Mesenchymal stem cell (in vitro differentiated cells and primary cell): ENCODE results near the gene KLHL15.

Experiments used
- DNase-seq: peaks from one replicate; pipeline ENCODE4 v3.0.0-alpha.2; 2013
- H2AFZ ChIP-seq: one replicate; pipeline ENCODE4 v1.6.1; 2013; ENCODE audit warnings: low read depth, mild to moderate bottlenecking, control low read depth, inconsistent platforms, low read length, moderate library complexity
- H2AK5ac ChIP-seq: 2 replicates; pipeline ENCODE4 v1.6.1; 2013; ENCODE audit warnings: low read length, moderate library complexity, mild to moderate bottlenecking, inconsistent platforms; ENCODE audit not compliant: severe bottlenecking
- H2BK120ac ChIP-seq: one replicate; pipeline ENCODE4 v1.6.1; 2013; ENCODE audit warnings: low read depth, mild to moderate bottlenecking, inconsistent platforms, low read length, moderate library complexity
- H2BK12ac ChIP-seq, 2 experiments: one replicate each; pipeline ENCODE4 v1.6.1; 2013; ENCODE audit warnings: inconsistent platforms in 2 of 2, low read length in 2 of 2, mild to moderate bottlenecking in 2 of 2, moderate library complexity in 2 of 2, control low read depth in 1 of 2
- H2BK15ac ChIP-seq: one replicate; pipeline ENCODE4 v1.6.1; 2013; ENCODE audit warnings: mild to moderate bottlenecking, low read depth, inconsistent platforms; ENCODE audit not compliant: poor library complexity, severe bottlenecking
- H2BK5ac ChIP-seq: 2 replicates; pipeline ENCODE4 v1.6.1; 2013; ENCODE audit warnings: low read depth, mild to moderate bottlenecking, low read length, control low read depth, inconsistent platforms; ENCODE audit not compliant: poor library complexity, severe bottlenecking
- H3K14ac ChIP-seq, 2 experiments: one replicate each; pipeline ENCODE4 v1.6.1; 2013; ENCODE audit warnings: inconsistent platforms in 2 of 2, low read length in 2 of 2, control low read depth in 1 of 2, mild to moderate bottlenecking in 1 of 2, moderate library complexity in 1 of 2
- H3K18ac ChIP-seq, 2 experiments: one replicate each; pipeline ENCODE4 v1.6.1; 2013; ENCODE audit warnings: inconsistent platforms in 2 of 2, low read length in 2 of 2, control low read depth in 1 of 2, low read depth in 1 of 2, mild to moderate bottlenecking in 1 of 2
- H3K23ac ChIP-seq, 2 experiments: one replicate each; pipeline ENCODE4 v1.6.1; 2013; ENCODE audit warnings: inconsistent platforms in 2 of 2, low read length in 2 of 2, mild to moderate bottlenecking in 2 of 2, moderate library complexity in 2 of 2, control low read depth in 1 of 2
- H3K27ac ChIP-seq: 2 replicates; pipeline ENCODE4 v1.5.1; 2013; ENCODE audit warnings: mild to moderate bottlenecking, moderate library complexity, low read length, control low read depth, inconsistent platforms; ENCODE audit not compliant: poor library complexity, severe bottlenecking
- H3K27me3 ChIP-seq, 2 experiments: 2 replicates each; pipeline versions ENCODE4 v1.6.1 to v1.7.0; 2013; ENCODE audit warnings: low read length in 2 of 2, mild to moderate bottlenecking in 2 of 2, moderate library complexity in 2 of 2, control low read depth in 1 of 2, inconsistent platforms in 1 of 2; ENCODE audit not compliant: control insufficient read depth in 1 of 2, insufficient read depth in 1 of 2
- H3K36me3 ChIP-seq, 2 experiments: 2 replicates each; pipeline versions ENCODE4 v1.6.1 to v1.7.0; 2013; ENCODE audit warnings: low read length in 2 of 2, control low read depth in 1 of 2, inconsistent platforms in 1 of 2, low read depth in 1 of 2, mild to moderate bottlenecking in 1 of 2; ENCODE audit not compliant: insufficient read depth in 2 of 2, control insufficient read depth in 1 of 2
- H3K4ac ChIP-seq, 2 experiments: one replicate each; pipeline ENCODE4 v1.6.1; 2013; ENCODE audit warnings: inconsistent platforms in 2 of 2, low read length in 2 of 2, mild to moderate bottlenecking in 2 of 2, moderate library complexity in 2 of 2, control low read depth in 1 of 2, low read depth in 1 of 2
- H3K4me1 ChIP-seq: 2 replicates; pipeline ENCODE4 v1.6.1; 2013; ENCODE audit warnings: low read depth, low read length, control low read depth; ENCODE audit not compliant: control insufficient read depth, insufficient read depth
- H3K4me2 ChIP-seq: 2 replicates; pipeline ENCODE4 v1.6.1; 2013; ENCODE audit warnings: low read length, mild to moderate bottlenecking, inconsistent platforms; ENCODE audit not compliant: poor library complexity, severe bottlenecking
- H3K4me3 ChIP-seq, 2 experiments: 2 replicates each; pipeline versions ENCODE4 v1.5.1 to v1.7.0; 2013; ENCODE audit warnings: low read length in 2 of 2, mild to moderate bottlenecking in 2 of 2, control low read depth in 1 of 2, low read depth in 1 of 2; ENCODE audit not compliant: insufficient read depth in 1 of 2
- H3K79me1 ChIP-seq: replicated peaks from 2 replicates; pipeline ENCODE4 v1.6.1; 2013; ENCODE audit warnings: mild to moderate bottlenecking, control low read depth, low read length, inconsistent platforms; ENCODE audit not compliant: poor library complexity, severe bottlenecking
- H3K9ac ChIP-seq: 2 replicates; pipeline ENCODE4 v1.7.0; 2013; ENCODE audit warnings: mild to moderate bottlenecking, low read length, moderate library complexity
- H3K9me3 ChIP-seq: 2 replicates; pipeline ENCODE4 v1.7.0; 2013; ENCODE audit warnings: mild to moderate bottlenecking, low read length; ENCODE audit not compliant: control insufficient read depth
- H4K8ac ChIP-seq: one replicate; pipeline ENCODE4 v1.6.1; 2013; ENCODE audit warnings: inconsistent platforms, mild to moderate bottlenecking, low read length, moderate library complexity
- H4K91ac ChIP-seq: one replicate; pipeline ENCODE4 v1.6.1; 2013; ENCODE audit warnings: mild to moderate bottlenecking, low read length, inconsistent platforms
- WGBS: methylation state at CpG from one replicate; pipeline ENCODE4 v1.1.7; 2013; ENCODE audit warnings: mixed read lengths; 5-methylcytosine and 5-hydroxymethylcytosine counted together

Gene KLHL15

DNA sequence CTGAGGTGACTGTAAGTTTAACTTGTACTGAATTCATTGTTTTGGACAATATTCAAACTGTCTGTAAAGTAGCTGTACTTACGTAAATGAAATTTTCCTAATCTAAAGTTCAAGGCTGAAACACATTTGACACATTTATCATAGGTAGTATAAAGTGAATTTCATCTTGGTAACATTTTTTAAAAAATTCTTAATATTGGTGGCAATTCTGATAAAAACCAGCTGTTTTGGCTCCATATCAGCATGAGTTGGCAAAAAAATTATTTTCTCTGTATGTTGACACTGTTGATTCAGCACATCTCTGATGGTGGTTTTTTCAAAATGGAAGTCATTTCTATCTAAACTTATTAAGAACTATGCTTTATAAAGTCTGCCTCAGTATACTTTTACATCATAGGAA, 88.3 kb downstream of the KLHL15 start:
- no peak overlapping the region for H4K91ac ChIP-seq
- H3K4me2 ChIP-seq: no peak overlapping the region
- no peak overlapping the region for H2BK12ac ChIP-seq
- H3K9ac ChIP-seq: peak overlapping the region; percentile 75
- no peak overlapping the region for H3K18ac ChIP-seq
- H3K27me3 ChIP-seq: peaks cover 0 to 6% of the 10 kb centered on the region in 2 experiments
- no peak for DNase-seq
- no peak overlapping the region for H2BK120ac ChIP-seq
- H3K36me3 ChIP-seq: no peaks in the 10 kb centered on the region
- H3K79me1 ChIP-seq: no peaks in the 10 kb centered on the region
- no peak overlapping the region for H3K4me3 ChIP-seq
- H3K14ac ChIP-seq: no peak overlapping the region
- WGBS: no CpG with 5 or more reads among the region's 1 CpG
- H2BK15ac ChIP-seq: no peak overlapping the region
- no peak overlapping the region for H2BK5ac ChIP-seq
- no peak overlapping the region for H3K27ac ChIP-seq
- H3K4ac ChIP-seq: no peak overlapping the region
- no peak overlapping the region for H2AK5ac ChIP-seq
- H4K8ac ChIP-seq: no peak overlapping the region
- H2AFZ ChIP-seq: no peak overlapping the region
- H3K9me3 ChIP-seq: no peaks in the 10 kb centered on the region
- no peak overlapping the region for H3K23ac ChIP-seq
- H3K4me1 ChIP-seq: no peaks in the 10 kb centered on the region

DNA sequence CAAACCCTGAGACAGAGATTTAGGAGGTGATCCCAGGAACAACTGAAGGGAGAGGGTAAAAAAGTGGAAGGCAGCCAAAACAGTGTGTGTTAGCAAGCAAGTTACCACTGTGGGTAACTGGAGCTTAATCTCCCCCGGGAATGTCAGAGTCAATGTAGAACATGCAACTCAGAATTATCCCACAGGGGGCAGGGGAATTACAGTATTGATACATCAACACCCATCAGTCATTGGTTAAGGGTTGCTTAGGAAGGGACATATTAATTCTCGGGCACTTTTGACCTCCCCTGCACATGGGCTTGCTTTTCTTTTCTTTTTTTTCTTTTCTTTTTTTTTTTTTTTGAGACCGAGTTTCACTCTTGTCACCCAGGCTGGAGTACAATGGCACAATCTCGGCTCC, 89.9 kb downstream of the KLHL15 start:
- Histone ChIP-seq H3K9me3 (no peaks in the 10 kb centered on the region), H2AFZ (no peak overlapping the region), H2BK5ac (no peak overlapping the region), H4K8ac (no peak overlapping the region), H3K9ac (no peak overlapping the region), H3K23ac (no peak overlapping the region), H2BK12ac (no peak overlapping the region), H3K4me2 (no peak overlapping the region), H2AK5ac (no peak overlapping the region), H3K4me1 (no peaks in the 10 kb centered on the region), H3K14ac (no peak overlapping the region), H2BK120ac (no peak overlapping the region), H3K4ac (no peak overlapping the region), H3K79me1 (no peaks in the 10 kb centered on the region), H3K18ac (no peak overlapping the region), H3K27ac (no peak overlapping the region), H3K27me3 (peaks cover 0 to 6% of the 10 kb centered on the region in 2 experiments), H2BK15ac (no peak overlapping the region), H4K91ac (no peak overlapping the region), H3K36me3 (no peaks in the 10 kb centered on the region), H3K4me3 (no peak overlapping the region)
- 87% methylated on average over 3 of the region's 4 CpGs for WGBS
- DNase-seq: peak; percentile 4

DNA sequence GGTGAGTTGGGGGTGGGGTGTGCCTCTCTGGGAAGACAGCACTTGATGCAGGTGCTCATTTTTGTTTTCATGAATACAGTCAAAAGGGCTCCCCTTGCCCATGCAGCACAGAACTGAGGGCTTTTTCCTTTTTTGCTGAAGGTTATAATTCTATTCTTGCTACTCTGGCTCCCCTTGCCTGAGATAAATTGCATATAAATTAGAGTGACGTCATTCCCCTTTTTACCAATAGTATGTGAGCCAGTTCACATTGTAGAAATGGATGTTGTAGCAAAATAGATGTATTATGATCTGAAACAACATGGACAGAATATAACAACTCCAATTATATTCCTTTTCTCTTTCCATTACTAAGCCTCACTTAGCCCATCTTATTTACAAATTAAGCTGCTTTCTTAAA, 90.8 kb downstream of the KLHL15 start:
- H4K8ac ChIP-seq: no peak overlapping the region
- no peak overlapping the region for H4K91ac ChIP-seq
- H2BK5ac ChIP-seq: no peak overlapping the region
- H3K9ac ChIP-seq: no peak overlapping the region
- H3K23ac ChIP-seq: no peak overlapping the region
- H3K36me3 ChIP-seq: no peaks in the 10 kb centered on the region
- H3K14ac ChIP-seq: no peak overlapping the region
- H3K9me3 ChIP-seq: no peaks in the 10 kb centered on the region
- H3K4me1 ChIP-seq: no peaks in the 10 kb centered on the region
- H3K79me1 ChIP-seq: no peaks in the 10 kb centered on the region
- DNase-seq: no peak
- H2AK5ac ChIP-seq: no peak overlapping the region
- no peak overlapping the region for H2BK120ac ChIP-seq
- H3K27me3 ChIP-seq: peaks cover 0 to 6% of the 10 kb centered on the region in 2 experiments
- no CpG with 5 or more reads among the region's 1 CpG for WGBS
- H3K27ac ChIP-seq: no peak overlapping the region
- no peak overlapping the region for H3K4me3 ChIP-seq
- no peak overlapping the region for H3K4me2 ChIP-seq
- H2BK15ac ChIP-seq: no peak overlapping the region
- H3K4ac ChIP-seq: no peak overlapping the region
- no peak overlapping the region for H3K18ac ChIP-seq
- no peak overlapping the region for H2AFZ ChIP-seq
- H2BK12ac ChIP-seq: no peak overlapping the region

DNA sequence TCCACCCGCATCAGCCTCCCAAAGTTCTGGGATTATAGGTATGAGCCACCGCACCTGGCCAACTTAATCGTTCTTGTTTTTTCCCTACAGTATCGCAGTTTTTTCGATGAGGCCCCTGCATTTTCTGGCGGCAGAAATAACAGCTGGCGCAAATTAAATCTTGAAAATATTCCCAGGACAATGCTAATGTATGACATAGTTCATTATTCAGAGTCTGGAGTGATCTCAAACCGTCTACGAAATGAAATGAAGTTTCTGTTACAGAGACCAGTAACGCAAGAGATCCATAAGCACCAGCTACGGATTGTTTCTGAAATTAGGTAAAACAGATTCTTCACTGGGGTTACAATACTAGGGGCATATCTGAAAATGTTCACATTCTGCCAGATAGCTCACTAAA, 91.9 kb downstream of the KLHL15 start:
- H4K91ac ChIP-seq: no peak overlapping the region
- 100% methylated on average over 9 of the region's 11 CpGs for WGBS

More for the DNA sequence above, 91.9 kb downstream of the KLHL15 start:
- Histone ChIP-seq H3K9me3 (no peaks in the 10 kb centered on the region), H2BK120ac (no peak overlapping the region), H2BK15ac (no peak overlapping the region), H3K18ac (no peak overlapping the region), H3K27me3 (peaks cover 0 to 6% of the 10 kb centered on the region in 2 experiments), H4K8ac (no peak overlapping the region), H3K14ac (no peak overlapping the region), H2BK5ac (no peak overlapping the region), H3K27ac (no peak overlapping the region), H2AFZ (no peak overlapping the region), H2BK12ac (no peak overlapping the region), H3K4me2 (no peak overlapping the region), H3K9ac (peak overlapping the region; percentile 66), H3K23ac (no peak overlapping the region), H3K4ac (no peak overlapping the region), H3K79me1 (no peaks in the 10 kb centered on the region), H3K36me3 (no peaks in the 10 kb centered on the region), H3K4me1 (no peaks in the 10 kb centered on the region), H2AK5ac (no peak overlapping the region), H3K4me3 (peak overlapping the region in 1 of 2 experiments; percentile 58)
- DNase-seq: no peak
